GM18507 (cell line): ENCODE data around the gene EID1.

Experiments used
- DNase-seq: peaks from one replicate; pipeline ENCODE4 v3.0.0; 2011; ENCODE audit warnings: low read depth; ENCODE audit not compliant: insufficient read length; ENCODE audit errors: extremely low spot score
- FAIRE-seq: peaks from 2 replicates; lab custom pipeline; 2011; peaks lifted over from hg19 to GRCh38; lab: Jason Lieb, UNC

EID1 gene

DNA sequence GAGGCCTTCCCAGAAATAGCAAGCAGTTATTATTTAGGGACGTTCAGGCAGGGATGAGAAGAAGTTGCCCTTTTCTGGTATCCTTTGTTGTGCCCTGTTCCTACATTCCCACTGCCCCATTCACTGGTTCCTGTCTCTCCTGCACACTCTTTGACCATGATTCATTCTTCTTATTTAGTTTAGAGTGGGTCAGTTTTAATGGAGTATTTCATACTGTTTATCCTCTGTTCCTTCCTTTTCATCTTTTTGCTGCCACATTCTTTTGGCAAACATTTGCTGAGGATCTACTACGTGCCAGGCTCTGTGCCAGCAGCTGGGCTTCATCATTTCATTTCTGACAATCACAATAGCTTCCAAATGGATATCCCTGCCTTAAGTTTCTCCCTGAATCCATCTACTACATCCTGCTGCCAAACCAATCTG lies 11.8 kb upstream of the EID1 start:
- DNase-seq (no peak), FAIRE-seq (no peak)

DNA sequence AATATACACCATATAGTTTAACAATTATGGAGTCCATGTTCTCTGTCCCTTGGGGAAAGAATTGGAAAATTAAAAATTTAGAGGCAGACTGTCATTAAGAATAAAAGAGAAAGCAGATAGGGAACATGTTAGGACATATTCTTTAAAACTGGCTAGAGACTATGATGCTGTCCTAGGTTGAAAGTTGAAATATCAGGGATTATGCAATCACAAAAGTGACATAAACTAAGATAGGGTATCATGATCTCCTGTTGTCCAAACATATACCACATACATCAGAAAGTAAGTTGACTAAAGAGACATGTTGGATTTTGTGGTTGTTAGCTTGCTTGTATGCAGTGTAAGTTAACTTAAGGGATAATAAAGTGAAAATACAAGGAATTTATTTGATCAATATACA lies 9.9 kb upstream of the EID1 start:
- DNase-seq (no peak), FAIRE-seq (no peak)

GRCh38 chr15:48868536-48868935 lies 9.4 kb upstream of the EID1 start:
- DNase-seq (no peak), FAIRE-seq (no peak)

- DNase-seq, result no peak
- no peak for FAIRE-seq
Observed at GRCh38 chr15:48869966-48870365, 8.0 kb upstream of the EID1 start.

- DNase-seq (no peak), FAIRE-seq (no peak)
Observed at GRCh38 chr15:48871542-48871941, 6.4 kb upstream of the EID1 start.

GRCh38 chr15:48872632-48873031 lies 5.3 kb upstream of the EID1 start:
- no peak for FAIRE-seq
- no peak for DNase-seq

- FAIRE-seq (no peak), DNase-seq (no peak)
Observed at GRCh38 chr15:48875241-48875960, 2.5 kb upstream of the EID1 start.

DNA sequence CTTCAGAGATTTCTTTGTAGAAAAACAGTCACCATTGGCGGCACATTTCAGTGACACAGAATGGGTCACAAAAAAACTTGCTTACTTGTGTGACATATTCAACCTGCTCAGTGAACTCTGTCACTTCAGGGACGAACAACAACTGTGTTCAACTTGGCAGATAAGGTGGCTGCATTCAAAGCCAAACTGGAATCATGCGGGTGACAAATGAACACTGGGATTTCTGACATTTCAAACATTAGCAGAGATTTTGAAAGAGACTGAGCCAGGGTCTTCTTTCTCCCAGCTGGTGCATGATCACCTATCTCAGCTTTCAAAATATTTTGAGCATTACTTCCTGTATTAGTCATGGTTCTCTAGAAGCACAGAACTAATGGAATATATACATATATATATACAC lies 1.9 kb upstream of the EID1 start:
- FAIRE-seq, result no peak
- DNase-seq, result no peak

GRCh38 chr15:48880070-48880634 lies 2.2 kb downstream of the EID1 start:
- FAIRE-seq (no peak), DNase-seq (no peak)

GRCh38 chr15:48883699-48884098 lies 5.8 kb downstream of the EID1 start:
- DNase-seq, result no peak
- no peak for FAIRE-seq

- FAIRE-seq, result no peak
Observed at GRCh38 chr15:48887144-48887543, 9.2 kb downstream of the EID1 start.

GRCh38 chr15:48888191-48888590 lies 10.3 kb downstream of the EID1 start:
- no peak for DNase-seq
- FAIRE-seq, result peak; percentile 46

More at GRCh38 chr15:48887144-48887543, 9.2 kb downstream of the EID1 start:
- no peak for DNase-seq

- FAIRE-seq (no peak), DNase-seq (no peak)
Observed at GRCh38 chr15:48888836-48889235, 10.9 kb downstream of the EID1 start.

DNA sequence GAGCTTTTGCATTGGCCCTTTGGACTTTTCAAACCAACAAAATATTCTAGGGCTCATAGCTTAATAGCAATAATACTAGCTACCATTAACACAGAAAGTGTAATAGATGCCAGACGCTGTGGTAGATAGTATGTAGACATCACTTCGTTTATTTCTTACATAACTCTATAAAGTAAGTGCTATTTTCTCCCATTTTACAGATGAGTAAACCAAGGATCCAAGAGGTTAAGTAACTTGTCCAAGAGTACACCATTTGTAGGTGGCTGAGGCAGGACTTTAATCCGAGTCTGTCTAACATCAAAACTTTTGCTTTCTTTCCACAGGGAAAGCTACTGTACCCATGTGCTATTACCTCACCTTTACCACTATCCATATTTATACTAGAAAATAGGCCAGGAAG lies 12.0 kb downstream of the EID1 start:
- DNase-seq, result no peak
- no peak for FAIRE-seq

- no peak for DNase-seq
- FAIRE-seq, result no peak
Observed at GRCh38 chr15:48890375-48890972, 12.5 kb downstream of the EID1 start.

DNA sequence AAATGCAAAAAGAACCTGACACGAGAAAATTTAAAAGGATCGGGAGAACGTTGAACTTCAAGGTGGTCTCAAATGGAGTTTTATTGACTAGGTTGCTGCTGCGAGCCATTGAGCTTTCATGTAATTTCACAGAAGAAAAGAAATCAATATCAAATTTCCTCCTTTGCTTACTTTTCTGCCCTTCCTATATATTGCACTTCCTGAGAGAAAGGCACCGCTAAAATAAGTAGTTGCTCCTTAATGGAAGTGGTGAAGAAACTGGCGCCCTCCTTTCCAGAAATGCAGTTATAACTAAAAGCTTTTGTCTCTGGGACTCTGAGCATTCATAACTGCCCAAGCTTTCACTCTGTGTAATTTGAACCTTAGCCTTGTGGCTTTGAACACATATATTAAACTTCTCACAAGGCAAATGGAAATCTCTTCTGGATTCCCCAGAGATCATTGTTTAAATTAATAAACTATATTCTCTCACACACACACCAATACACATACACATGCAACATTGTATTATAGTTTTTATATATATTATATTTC lies 13.4 kb downstream of the EID1 start:
- no peak for DNase-seq
- FAIRE-seq, result no peak

DNA sequence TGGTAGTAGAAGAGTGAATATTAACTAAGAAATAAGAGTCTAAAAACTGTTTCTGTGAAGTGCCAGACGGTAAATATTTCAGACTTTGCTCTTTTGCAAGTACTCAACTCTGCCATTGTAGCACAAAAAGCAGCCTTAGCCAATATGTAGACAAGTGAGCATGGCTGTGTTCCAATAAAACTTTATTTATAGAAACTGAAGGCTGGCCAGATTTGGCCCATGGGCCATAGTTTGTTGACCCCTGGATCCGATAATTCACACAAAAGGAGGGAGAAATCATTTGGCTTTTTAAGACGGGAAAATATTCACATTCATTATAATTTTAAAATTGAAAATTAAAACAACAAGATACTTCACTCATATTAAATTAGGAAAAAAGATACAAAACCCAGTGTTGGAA lies 15.4 kb downstream of the EID1 start:
- DNase-seq (no peak), FAIRE-seq (no peak)

- DNase-seq (no peak), FAIRE-seq (no peak)
Observed at GRCh38 chr15:48896869-48897814, 19.2 kb downstream of the EID1 start.

DNA sequence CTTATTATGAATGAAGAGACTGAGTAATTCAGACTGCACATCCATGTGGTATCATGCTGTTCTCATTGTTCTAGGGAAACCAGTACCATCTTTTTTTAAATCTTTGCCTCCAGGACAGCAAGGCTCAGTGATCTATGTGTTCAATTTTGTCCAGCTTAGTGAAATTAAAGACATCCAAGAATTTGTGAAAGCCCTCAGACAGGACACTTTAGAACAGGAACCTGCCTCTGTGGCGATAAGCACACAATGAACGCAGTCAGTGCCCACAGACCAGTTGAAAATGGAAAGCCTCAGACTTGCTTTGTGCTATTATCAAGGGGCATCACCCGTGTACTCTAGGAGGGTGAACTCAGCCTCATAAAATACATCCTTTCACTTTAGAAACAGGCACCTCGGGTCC lies 20.1 kb downstream of the EID1 start:
- DNase-seq, result no peak
- FAIRE-seq, result no peak

- FAIRE-seq, result no peak
- DNase-seq, result no peak
Observed at GRCh38 chr15:48898446-48898845, 20.5 kb downstream of the EID1 start.
